HL-60 (cell line): ENCODE measurements around the gene STXBP5L.
A peak's percentile ranks its signal among the peaks of the same experiment; 100 is the strongest.

ENCODE experiments used
- DNase-seq, 2 experiments: peaks; one replicate each; pipeline ENCODE4 v3.0.0-alpha.2; 2010 to 2020; ENCODE audit warnings: low read depth in 1 of 2, low spot score in 1 of 2
- H3K27ac ChIP-seq: fragments of 250-450 bp; sonication (Bioruptor Pico); replicated peaks from 2 replicates; pipeline ENCODE4 v1.5.1; 2020; ENCODE audit warnings: mild to moderate bottlenecking, moderate library complexity
- H3K27me3 ChIP-seq: fragments of 250-450 bp; sonication (Bioruptor Pico); 2 replicates; pipeline ENCODE4 v1.5.1; 2021; ENCODE audit warnings: mild to moderate bottlenecking, moderate library complexity; ENCODE audit not compliant: insufficient read depth, poor library complexity, severe bottlenecking
- H3K4me3 ChIP-seq: replicated peaks from 2 replicates; pipeline ENCODE4 v1.5.1; 2011; ENCODE audit warnings: mild to moderate bottlenecking, control low read depth, low read length; ENCODE audit not compliant: insufficient read depth
- CTCF ChIP-seq: IDR thresholded peaks from one replicate; pipeline ENCODE4 v1.5.1; 2011; ENCODE audit warnings: low read length, control low read depth, inconsistent platforms; ENCODE audit not compliant: insufficient read depth
- GABPA ChIP-seq: IDR thresholded peaks from 2 replicates; pipeline ENCODE4 v1.6.1; 2012; ENCODE audit warnings: low read depth
- POLR2AphosphoS5 ChIP-seq: IDR thresholded peaks from 2 replicates; pipeline ENCODE4 v1.6.1; 2012; ENCODE audit warnings: low read depth
- REST ChIP-seq: IDR thresholded peaks from 2 replicates; pipeline ENCODE4 v1.6.1; 2012; ENCODE audit warnings: low read depth; ENCODE audit not compliant: insufficient replicate concordance
- SPI1 ChIP-seq: IDR thresholded peaks from 2 replicates; pipeline ENCODE4 v1.6.1; 2012; ENCODE audit warnings: low read depth, mild to moderate bottlenecking, borderline replicate concordance

Gene STXBP5L

GRCh38 chr3:121411523-121411922 is 503.5 kb downstream of the STXBP5L start:
- TF ChIP-seq POLR2AphosphoS5 (no peak), SPI1 (no peak), REST (no peak), CTCF (no peak), GABPA (no peak)
- no peak for DNase-seq
- H3K4me3 ChIP-seq = no peak overlapping the region
- no peak overlapping the region for H3K27ac ChIP-seq
- no peaks in the 10 kb centered on the region for H3K27me3 ChIP-seq

- Histone ChIP-seq H3K4me3 (no peak overlapping the region), H3K27me3 (no peaks in the 10 kb centered on the region), H3K27ac (no peak overlapping the region)
- TF ChIP-seq GABPA = no peak
- no peak for TF ChIP-seq POLR2AphosphoS5
- no peak for TF ChIP-seq CTCF
- no peak for TF ChIP-seq SPI1
- TF ChIP-seq REST = no peak
- peak in 1 of 2 experiments; percentile 4 for DNase-seq
Measured at GRCh38 chr3:121414924-121415323, 506.9 kb downstream of the STXBP5L start.

- no peak for DNase-seq
- Histone ChIP-seq H3K4me3 (no peak overlapping the region), H3K27me3 (no peaks in the 10 kb centered on the region), H3K27ac (no peak overlapping the region)
- TF ChIP-seq REST (no peak), SPI1 (no peak), CTCF (no peak), POLR2AphosphoS5 (no peak), GABPA (no peak)
Measured at GRCh38 chr3:121418182-121418581, 510.2 kb downstream of the STXBP5L start.
